ENCODE measurements around the gene FBLN2.

DNA sequence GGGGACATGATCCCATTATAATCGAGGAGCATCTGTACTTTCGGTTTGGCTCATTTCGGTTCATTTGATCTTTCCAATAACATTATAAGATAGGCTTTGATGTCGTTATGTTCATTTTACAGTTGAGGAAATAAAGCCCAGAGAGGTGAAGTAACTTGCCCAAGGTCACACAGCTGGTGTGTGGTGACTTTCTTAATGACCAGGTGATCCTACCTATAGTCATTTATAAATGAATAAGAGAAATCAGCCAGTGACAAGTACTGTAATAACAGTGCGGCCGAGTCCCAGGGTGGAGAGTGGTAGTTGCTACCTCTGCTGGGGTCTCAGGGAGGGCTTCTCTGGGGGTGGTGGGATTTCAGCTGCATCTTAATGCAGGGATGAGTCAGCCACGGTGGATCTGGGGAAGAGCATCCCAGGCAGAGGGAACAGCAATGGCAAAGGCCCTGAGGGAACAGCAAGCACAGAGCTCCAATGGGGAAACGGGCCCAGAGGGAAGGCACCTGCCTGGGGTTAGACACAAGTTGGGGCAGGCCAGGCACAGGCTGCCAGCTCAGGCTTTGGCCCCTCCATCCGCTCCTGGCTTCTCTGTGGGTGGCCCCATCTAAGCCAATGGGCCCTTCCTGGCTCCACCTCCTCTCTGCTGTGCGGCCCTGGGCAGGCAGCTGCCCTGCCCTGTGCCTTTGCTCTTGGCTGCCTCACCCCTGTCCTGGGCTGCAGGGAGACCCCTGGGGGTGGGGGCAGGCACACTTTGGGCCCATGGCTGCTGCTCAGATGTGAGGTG, 1.1 kb upstream of the FBLN2 start:
- no peak for TF ChIP-seq POLR2A (IDR thresholded peaks at IDR 0.05; ENCODE audit: borderline replicate concordance, extremely low read depth, insufficient read depth, insufficient read length)
- TF ChIP-seq, protein P1, sequence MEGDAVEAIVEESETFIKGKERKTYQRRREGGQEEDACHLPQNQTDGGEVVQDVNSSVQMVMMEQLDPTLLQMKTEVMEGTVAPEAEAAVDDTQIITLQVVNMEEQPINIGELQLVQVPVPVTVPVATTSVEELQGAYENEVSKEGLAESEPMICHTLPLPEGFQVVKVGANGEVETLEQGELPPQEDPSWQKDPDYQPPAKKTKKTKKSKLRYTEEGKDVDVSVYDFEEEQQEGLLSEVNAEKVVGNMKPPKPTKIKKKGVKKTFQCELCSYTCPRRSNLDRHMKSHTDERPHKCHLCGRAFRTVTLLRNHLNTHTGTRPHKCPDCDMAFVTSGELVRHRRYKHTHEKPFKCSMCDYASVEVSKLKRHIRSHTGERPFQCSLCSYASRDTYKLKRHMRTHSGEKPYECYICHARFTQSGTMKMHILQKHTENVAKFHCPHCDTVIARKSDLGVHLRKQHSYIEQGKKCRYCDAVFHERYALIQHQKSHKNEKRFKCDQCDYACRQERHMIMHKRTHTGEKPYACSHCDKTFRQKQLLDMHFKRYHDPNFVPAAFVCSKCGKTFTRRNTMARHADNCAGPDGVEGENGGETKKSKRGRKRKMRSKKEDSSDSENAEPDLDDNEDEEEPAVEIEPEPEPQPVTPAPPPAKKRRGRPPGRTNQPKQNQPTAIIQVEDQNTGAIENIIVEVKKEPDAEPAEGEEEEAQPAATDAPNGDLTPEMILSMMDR (IDR thresholded peaks at IDR 0.05 in 2 of 3, conservative IDR thresholded peaks at IDR 0.05 in 1 of 3; ENCODE audit: borderline replicate concordance in 1 of 3, insufficient read depth in 1 of 3, low read depth in 2 of 3, low read length in 2 of 3) = no peak

All from HCT116 (cell line).